GM18508 (cell line): ENCODE data around the gene ZNF488.

Source experiments
- ATAC-seq: cut with Tn5 transposase; IDR thresholded peaks from one replicate; pipeline ENCODE4 v1.9.1; 2021; ENCODE audit warnings: moderate number of reproducible peaks; ENCODE audit not compliant: insufficient read depth, unreplicated experiment

ZNF488 gene

DNA sequence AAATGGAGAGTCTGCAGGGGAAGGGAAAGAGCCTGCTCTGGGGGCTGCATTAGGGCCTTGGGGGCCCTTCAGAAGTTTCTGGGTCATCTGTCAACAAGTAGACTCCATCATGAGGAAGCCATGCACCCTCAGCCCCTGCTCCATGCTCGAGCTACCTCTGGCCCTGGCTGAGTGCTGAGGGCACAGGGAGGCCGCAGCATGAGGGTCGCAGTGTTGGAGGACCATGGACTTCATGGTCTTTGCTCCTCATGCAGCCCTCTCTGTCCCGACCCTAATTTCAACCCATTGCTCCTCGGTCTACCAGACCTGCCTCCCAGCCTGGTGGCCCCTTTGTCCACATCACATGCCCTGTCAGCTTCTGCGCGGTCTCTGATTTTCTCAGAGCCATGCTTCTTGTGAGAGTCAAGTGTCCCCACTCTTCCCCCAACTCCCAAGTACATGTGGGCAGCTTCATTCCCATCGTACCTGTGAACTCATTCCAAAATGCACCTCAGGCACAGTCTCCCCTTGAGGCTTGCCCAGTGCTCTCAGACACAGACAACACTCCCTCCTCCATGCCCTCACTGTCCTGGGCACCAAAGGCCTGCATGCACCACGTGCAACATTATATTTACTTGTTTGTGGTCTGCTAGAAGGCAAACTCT is 14.7 kb downstream of the ZNF488 start:
- no peak for ATAC-seq

DNA sequence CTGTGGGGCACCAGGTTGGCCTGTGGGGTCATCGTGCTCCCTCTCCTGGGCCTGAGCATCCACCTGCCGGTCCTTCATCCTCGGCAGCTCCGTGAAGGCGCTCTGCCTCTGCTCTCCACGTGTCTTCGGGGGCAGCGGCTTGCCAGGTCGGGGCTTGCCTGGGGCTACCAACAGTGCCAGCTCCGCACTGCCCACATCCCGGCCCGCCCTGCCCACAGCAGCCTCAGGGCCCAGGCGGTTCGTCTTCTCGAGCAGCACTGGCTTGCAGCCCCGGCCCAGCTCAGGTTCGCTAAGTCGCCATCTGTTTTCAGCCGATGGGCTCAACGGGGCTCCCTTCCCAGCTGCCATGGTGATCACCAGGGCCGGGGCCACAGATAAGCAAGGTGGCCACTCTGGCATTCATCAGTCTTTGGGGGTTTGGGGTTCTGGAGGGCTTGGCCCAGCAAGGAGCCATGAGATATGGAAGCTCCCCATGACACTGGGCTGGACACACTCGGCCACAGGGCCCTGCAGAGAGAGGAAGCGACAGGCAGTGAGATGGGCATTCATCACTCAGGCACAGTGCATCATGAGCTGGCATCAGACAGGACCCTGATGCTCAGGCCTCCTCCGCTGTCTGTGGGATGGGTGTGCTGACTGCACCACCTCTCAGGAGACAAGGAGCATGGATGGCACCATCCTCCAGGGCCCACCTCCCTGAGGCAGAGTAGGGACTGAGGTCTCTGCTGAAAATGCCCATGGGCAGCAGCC is 15.5 kb downstream of the ZNF488 start:
- no peak for ATAC-seq

DNA sequence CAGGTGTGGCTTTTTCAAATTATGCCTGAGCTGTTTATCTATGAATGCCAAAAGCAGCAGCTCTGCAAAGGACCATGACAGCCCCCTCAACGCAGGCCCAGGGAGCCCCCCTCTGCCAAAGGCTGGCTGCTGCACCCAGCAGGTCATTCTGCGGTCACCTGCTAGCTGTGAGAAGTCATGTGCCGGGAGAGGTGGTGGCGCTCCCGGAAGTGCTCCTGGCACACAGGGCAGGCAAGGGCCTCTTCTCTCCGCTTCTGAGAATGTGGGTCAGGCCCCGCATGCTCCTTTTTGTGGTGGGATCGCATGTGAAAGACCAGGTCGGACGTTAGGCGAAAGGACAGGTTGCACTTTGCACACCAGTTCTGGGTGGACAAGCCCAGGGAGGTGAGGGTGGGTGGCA is 16.4 kb downstream of the ZNF488 start:
- ATAC-seq: no peak

DNA sequence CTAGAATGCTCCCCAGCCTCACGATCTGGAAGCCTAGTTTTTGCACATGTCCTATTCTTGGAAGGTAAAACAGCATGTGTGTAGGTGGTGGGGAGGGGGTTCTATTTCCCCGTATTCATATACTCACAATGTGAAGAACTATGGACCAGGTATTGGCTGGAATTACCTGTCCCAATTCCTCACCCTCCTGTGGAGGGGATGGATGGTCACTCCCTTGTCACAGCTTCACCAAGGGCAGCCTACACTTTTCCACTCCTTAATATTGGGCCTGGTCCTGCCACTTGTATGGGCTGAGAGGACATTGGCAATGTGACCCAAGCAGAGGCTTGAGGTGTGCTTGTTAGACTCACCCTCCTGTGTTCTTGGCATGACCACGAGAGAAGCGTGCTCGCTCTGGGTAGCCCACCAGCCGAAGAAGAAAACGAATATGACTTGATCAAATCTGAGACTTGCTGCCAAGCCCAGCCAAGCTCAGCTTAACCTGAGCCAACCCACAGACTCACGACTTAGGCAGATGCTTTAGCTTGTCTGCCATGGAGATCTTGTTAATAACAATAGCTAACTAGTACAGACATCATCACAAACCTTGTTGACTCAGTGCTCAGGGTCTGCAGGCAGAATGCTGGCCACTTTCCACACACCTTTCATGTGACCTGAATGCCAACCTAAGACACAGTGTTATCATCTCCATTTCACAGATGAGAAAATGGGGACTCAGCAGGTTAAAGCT is 17.2 kb downstream of the ZNF488 start:
- no peak for ATAC-seq

DNA sequence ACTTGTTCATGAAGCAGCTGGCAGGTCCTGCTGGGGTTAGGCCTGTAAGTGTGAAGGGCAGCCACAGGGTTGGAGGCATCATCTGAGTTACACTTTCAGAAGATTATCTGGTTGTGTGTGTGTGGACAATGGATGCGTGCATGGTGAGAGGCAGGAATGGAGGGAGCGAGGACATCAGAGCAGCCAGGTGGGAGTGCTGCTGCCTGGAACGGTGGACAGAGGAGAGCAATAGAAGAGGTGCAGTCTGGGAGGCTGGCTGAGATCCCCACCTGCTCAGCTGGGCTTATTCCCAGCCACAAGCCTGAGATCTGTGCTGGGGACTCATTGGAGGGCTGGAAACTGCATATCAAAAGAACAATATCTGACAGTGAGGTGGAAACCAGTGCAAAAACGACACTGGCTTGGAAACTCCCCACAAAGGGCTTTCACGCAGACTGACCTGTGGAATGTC is 17.9 kb downstream of the ZNF488 start:
- ATAC-seq: no peak

DNA sequence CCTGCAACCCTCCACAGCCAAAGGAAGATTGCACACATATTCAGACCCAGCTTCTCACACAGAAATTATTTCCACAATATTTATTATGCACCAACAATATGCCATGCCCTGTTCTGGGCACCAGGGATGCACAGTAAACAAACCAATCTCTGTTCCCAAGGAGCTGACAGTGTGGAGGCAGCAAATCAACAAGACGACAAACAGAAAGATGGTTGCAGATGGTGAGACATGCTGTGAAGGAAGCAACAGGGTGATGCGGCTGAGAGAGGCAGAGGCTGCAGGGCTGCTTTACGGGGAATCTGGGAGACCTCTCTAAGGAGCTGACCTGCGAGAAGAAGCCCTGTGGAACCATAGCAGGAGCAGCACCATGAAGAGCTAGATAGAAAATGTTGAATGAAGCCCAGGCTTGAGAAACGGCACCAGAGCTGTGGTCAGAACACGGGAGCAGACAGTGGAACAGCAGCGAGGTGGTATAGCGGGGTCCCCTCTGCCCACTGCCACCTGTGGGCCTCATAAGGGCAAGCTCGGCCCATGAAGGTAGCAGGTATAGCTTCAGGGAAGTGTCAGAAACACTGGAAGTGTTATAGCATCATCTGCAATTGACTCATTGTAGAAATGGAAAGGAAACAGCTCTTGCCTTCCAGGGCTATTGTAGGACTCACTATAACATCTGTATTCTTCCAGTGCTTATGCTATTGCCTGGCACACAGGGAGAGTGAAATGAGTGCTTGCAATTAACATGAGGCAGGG is 18.5 kb downstream of the ZNF488 start:
- ATAC-seq: no peak

DNA sequence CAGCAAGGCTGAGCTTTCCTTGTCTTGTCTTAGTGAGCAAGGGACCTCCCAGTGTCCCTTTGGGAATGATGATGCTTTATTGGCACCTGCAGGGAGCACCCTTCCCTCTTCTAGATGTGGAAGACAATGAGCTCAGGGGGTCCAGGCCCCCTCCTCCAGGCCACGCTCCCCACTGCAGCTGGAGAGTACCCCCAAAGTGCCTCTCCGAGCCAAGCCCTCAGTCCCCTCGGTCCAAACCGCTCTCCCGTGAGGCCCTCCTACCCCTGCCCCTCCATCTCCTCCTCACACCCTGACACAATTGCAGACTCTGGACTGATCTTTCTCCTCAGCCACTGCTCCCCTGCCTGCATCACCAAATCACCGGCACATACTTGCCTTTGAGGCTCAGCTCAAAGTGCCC is 19.2 kb downstream of the ZNF488 start:
- ATAC-seq: no peak

DNA sequence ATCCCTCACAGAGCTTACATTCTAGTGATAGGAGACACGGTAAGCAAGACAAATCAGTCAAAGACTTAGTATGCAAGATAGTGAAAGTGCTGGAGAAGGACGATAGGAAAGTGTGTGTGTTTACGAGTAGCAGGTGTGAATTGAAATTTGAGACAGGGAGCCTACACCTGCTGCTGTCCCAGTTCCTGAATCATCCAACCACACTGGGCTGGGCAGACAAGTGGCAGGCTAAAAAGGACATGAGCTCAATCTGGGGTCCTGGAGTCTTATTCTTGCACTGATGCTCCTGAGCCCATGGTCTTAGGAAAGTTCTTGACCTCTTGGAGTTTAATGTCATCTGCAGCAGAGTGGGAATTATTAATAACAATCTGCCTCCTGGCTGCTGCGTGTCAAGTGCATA is 19.7 kb downstream of the ZNF488 start:
- no peak for ATAC-seq

DNA sequence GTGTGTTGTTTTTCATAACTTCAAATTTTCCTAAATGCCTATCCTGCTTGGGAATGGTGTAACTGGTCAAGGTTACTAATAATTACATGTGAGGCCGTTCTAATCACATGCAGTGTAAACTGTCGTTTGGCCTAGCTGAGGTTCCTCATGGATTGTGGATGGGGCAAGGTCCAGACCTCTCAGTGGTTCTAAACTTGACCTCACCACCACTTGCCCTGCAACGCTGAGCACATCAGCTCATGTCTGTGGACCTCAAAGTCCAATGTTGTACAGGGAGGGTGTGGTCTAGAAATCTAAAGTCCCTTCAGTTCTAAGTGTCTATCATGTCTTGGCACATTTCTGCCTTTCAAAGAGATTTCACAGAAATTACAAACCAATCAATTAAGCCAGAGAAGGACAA is 20.3 kb downstream of the ZNF488 start:
- no peak for ATAC-seq

DNA sequence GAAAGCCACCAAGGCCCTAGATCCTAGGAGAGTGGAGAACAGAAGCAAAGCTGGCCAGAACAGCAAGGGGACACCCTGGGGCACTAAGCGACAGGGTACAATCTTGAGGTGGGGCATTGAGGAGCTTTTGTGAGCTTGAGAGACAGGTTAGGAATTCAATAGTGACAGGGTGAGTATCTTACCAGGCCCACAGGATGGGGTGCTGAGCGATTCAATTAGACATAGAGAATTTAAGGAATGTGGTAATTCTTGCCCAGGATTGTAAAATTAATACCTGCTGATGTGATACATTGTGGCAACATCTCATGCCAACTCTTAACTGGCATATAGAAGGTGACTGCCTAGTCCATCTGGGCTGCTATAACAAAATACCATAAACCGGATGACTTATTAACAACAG is 21.9 kb downstream of the ZNF488 start:
- no peak for ATAC-seq

DNA sequence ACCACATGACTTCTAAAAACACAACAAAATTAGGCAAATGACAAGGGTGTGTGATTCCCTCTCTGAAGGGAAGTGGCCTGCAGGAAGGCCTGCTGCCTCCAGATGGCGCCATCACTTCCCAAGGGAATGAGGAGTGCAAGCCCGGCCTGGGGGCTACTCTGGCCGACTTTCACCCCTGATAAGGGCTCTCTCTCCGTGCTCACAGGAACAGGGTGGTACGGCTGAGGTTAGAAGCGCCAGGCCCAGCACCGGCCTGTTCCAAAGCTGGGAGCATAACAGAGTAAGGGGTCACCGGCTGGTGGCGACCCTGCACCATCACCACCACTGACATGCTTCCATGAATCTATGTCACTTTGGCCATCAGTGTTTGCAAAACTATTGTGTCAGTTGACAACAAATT is 22.8 kb downstream of the ZNF488 start:
- no peak for ATAC-seq

DNA sequence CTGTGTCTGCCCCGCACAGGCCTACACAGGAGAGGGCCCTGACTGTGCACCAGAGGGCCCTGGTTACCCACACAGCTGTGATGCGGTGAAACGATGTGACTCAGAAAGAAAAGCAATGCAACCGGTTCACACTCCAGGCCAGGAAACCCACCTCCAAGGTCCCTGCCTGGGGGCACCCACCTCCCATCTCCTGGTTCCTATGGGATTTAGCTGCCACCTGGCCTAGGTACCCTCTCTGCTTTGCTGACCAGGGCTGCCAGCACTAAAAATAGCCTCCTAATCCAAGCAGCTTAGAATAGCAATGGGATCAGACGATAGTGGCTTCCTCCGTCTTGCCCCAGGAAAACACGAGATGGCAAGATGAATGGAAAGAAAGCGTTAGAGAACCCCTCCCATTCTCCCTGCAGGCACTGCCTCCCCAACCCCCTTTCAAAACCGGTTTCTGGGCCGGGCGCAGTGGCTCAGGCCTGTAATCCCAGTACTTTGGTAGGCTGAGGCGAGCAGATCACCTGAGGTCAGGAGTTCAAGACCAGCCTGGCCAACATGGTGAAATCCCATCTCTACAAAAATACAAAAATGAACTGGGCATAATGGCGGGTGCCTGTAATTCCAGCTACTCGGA is 23.6 kb downstream of the ZNF488 start:
- no peak for ATAC-seq

DNA sequence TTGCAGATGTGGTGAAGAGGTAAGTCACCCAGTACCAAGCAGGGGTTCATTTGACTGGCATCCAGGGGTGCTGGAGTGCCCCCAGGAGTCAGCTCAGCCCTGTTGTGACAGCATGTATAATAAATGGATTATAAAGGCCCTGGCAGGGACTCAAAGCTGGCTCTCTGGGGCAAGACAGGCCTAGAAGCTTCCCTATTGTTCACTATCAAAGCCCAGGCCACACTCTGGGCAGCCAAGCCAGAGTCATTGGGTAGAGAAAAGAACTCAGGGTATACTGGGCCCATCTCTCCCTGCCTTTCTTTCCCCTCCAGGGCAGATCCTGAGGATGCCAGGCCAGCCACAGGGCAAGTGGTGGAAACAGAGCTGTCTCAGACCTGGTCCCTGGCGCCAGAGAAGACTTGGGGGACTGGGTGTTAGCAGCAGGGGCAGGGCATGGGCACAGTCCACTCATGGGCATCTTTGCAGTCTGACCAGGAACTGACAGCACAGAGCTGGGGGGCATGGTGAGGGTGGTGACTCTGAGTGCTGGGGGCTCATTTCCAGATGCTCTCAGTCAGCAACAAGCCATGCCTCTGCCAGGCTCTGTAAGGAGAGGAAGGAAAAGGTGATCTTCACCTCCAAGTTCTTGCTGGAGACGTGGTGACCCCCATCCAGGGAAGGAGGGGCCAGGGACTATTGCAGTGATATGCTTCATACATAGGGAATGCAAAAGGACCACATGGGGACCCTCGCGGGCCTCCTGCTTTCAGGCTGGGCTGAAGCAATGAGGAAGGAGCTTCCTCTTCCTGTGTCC is 24.3 kb downstream of the ZNF488 start:
- ATAC-seq: no peak

DNA sequence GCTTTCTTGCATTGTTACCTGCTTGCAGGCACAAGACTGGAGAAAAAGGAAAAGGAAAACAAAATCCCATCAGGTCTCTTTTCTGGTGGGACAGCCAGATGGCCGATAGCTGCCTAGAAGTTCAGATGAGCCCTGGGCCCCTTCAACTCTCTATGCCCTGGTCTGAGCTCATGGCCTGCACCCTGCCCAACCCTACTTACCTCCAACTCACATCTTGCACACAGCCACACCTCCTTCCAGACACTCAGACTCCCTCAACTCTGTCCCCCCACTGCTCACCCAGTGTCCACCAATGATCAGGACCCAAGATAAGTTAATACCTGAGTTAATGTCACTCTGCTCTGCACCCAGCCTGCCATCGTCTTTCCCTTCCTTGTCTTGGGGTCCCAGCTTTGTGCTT is 25.0 kb downstream of the ZNF488 start:
- ATAC-seq: no peak

DNA sequence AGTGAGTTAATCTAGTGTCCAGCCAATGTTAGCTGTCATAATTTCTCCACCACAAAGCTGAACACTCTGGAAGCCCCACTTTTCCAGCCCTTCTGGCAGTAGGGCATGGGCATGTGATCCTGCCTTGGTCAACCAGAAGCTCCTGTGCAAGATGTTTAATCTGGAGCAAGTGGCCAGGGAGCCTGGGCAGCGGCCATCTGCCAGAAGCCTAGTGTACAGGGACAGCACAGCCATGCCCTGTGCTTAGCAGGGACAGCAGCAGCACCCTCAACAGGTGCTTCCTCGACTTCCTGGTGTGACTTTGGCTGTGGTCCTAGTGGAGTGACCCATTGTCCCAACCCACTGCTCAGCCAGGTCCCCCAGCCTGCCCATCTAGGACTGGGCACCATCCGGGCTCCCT is 25.6 kb downstream of the ZNF488 start:
- ATAC-seq: no peak

DNA sequence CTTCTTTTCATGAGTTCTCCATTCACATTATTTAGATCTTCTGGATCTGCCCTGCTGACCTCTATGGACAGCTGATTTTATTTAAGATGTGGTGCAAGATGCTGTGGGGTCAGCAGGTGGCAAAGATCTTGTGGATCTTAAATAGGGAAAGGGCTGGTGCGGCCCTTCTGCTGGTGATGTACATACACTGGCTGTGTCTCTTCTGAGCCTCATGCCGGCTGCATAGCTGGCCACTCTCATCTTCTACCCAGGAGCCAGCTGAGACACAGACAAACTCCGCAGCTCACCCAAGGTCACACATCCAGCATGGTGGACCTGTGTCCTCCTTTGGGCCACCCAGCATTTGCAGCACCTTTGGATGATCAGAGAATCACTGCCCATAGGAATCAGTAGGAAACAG is 26.2 kb downstream of the ZNF488 start:
- ATAC-seq: no peak

DNA sequence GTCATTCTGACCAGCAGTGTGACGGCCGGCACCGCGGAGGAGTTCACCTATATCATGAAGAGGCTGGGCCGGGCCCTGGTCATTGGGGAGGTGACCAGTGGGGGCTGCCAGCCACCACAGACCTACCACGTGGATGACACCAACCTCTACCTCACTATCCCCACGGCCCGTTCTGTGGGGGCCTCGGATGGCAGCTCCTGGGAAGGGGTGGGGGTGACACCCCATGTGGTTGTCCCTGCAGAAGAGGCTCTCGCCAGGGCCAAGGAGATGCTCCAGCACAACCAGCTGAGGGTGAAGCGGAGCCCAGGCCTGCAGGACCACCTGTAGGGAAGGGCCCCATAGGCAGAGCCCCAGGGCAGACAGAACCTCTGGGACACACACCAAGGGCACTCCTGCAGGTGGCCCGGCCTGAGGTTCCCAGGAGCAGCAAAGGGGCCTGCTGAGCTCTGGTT is 26.9 kb downstream of the ZNF488 start:
- ATAC-seq: no peak

DNA sequence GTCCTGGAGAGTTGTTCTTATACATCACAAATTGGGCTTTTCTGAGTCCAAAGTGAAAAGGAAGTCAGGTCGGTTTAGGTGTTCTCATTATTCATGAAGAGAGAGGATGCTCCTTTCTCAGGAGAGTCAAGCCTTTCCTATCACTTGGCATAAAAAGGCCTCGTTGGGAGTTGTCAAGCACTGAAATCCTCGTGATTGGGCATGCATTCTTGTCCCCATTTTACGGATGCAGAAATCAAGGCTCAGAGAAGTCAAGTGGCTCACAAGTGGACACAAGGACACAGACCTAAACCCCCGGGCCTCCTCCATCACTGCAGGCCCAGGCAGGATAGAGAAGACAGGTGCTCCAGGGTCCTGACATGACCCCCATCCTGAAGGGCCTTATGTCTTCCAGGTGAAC is 27.4 kb downstream of the ZNF488 start:
- ATAC-seq: no peak

DNA sequence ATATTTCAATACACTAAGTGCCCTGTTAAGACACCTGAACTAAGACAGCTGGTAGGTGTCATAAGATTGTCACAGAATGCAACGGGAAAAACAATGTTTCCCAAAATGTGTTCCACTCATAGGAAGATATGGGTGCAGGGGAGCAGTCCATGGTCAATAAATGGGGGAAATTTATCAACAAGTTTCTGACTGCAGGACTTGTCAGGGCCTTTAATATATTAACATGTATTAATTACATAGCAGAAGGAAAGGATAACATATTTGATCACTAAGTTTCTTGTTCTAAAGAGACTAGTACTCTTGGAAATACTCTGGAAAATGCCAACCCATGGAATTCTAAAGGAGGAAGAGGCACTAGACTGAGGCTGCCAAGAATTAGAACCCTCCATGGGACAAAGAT is 29.2 kb downstream of the ZNF488 start:
- ATAC-seq: no peak

DNA sequence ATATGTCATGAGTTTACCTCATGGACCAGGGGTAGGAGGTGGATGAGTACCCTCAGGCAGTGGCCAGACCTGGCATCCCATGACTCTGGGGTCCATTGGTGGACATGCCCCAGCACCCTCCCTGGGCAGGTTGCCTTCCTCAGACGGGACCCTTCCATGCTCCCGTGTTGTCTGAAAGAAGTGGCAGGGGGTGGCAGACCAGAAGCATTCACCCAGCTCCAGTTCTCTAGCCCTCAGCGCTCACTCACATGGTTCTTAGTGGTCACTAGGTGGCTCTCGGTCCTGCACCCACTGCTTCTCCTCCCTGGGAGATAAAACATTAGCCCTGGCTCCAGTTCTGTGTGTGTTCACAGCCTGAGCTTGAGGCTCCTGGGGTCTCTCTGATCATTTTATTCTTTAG is 29.9 kb downstream of the ZNF488 start:
- no peak for ATAC-seq
